ENCODE data around the gene MLLT10. TPM values are rescaled to one million over a fixed set of nuclear protein-coding genes. Genes with fewer than 3 reads are reported as not detected.

MLLT10 gene
- total RNA-seq, 6 experiments from 2014 or later = 21.8 to 25.2 (median 22.9) TPM

DNA sequence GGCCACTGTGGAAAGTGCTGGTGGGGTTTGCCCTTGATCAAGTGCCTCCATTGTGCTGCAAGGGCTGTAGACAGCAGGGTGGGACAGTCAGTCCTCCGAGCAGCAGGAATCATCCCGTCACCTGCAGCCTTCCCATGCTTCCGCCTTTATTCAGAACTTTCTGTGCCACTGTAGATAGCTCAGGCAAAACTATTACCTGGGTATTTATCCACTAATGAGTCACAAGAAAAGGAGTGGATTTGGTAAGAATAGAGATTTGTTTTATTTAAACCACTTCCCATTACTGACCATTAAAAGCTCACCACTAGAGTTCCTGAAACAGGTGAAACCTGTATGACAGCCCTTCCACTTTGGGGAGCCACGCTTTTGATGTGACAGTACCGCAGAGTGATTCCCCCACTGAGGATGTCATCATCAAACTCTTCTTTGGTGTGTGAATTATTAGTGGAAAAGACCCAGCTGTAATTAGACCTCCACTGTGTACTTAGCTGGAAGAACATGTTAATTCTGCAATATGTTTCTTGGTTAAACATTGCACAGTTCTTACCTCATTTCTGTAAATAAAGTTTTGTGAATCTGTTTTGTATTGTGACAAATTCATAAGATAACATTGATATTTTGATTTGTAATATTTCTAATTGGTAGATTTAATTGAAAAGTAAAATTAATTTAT lies 208.8 kb downstream of the MLLT10 start:
- H3K27ac Mint-ChIP-seq = no peak overlapping the region
- no peaks in the 10 kb centered on the region for H3K4me1 Mint-ChIP-seq (ENCODE audit: low read depth)
- peaks cover 14% of the 10 kb centered on the region for H3K36me3 Mint-ChIP-seq (ENCODE audit: low read depth)
- no peak for DNase-seq
- no peak overlapping the region for H3K4me3 Mint-ChIP-seq
- peaks cover 14% of the 10 kb centered on the region for H3K27me3 Mint-ChIP-seq (ENCODE audit: insufficient read depth)
- TF ChIP-seq, protein P1, sequence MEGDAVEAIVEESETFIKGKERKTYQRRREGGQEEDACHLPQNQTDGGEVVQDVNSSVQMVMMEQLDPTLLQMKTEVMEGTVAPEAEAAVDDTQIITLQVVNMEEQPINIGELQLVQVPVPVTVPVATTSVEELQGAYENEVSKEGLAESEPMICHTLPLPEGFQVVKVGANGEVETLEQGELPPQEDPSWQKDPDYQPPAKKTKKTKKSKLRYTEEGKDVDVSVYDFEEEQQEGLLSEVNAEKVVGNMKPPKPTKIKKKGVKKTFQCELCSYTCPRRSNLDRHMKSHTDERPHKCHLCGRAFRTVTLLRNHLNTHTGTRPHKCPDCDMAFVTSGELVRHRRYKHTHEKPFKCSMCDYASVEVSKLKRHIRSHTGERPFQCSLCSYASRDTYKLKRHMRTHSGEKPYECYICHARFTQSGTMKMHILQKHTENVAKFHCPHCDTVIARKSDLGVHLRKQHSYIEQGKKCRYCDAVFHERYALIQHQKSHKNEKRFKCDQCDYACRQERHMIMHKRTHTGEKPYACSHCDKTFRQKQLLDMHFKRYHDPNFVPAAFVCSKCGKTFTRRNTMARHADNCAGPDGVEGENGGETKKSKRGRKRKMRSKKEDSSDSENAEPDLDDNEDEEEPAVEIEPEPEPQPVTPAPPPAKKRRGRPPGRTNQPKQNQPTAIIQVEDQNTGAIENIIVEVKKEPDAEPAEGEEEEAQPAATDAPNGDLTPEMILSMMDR (IDR thresholded peaks at IDR 0.05) = no peak
- no peaks in the 10 kb centered on the region for H3K9me3 Mint-ChIP-seq

DNA sequence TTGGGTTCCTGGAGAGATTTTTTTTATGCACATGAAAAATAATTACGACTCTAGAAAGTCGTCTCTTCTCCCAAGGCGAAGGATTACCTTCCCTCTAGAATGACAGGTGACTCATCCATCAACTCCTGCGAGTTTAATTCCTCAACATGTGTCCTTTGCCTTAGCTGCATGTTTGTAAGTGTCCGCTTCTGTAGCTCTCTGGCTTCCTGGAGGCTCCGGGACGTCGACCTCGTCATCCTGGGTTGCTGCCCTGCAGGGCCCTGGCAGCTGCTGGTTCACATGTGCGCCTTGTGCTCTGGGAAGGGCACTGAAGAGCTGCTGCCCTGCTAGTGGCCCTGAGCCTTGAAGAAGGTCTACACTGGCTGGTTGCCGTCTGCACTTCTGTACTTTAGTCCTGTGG lies 210.2 kb downstream of the MLLT10 start:
- no peaks in the 10 kb centered on the region for H3K9me3 Mint-ChIP-seq
- TF ChIP-seq, protein P1 (IDR thresholded peaks at IDR 0.05) = no peak
- no peaks in the 10 kb centered on the region for H3K4me1 Mint-ChIP-seq (ENCODE audit: low read depth)
- H3K27ac Mint-ChIP-seq = no peak overlapping the region
- DNase-seq = no peak
- H3K4me3 Mint-ChIP-seq = no peak overlapping the region
- peaks cover 17% of the 10 kb centered on the region for H3K27me3 Mint-ChIP-seq (ENCODE audit: insufficient read depth)
- peaks cover 5% of the 10 kb centered on the region for H3K36me3 Mint-ChIP-seq (ENCODE audit: low read depth)

DNA sequence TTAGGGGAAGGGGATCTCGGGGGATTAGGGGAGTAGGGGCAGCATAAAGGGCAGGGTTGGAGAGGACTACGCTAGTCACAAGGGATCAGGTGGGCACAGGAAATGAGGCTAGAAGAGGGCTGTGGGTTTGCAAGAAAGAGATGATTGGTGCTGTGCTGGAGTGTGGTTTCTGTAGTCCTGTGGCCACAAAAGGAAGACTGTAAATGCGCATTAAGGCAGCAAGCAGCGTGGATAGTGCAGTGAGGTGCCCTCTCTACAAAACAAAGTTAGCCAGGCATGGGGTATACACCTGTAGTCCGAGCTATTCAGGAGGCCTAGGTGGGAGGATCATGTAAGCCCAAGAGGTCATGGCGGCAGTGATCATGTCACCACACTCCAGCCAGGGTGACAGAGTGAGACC lies 212.1 kb downstream of the MLLT10 start:
- Mint-ChIP-seq H3K4me3 (no peak overlapping the region), H3K4me1 (ENCODE audit: low read depth) (no peaks in the 10 kb centered on the region), H3K27ac (no peak overlapping the region), H3K9me3 (no peaks in the 10 kb centered on the region), H3K36me3 (ENCODE audit: low read depth) (peaks cover 5% of the 10 kb centered on the region), H3K27me3 (ENCODE audit: insufficient read depth) (peaks cover 17% of the 10 kb centered on the region; the same call in 1 of the 2 replicates)
- TF ChIP-seq, protein P1 (IDR thresholded peaks at IDR 0.05) = no peak
- no peak for DNase-seq

DNA sequence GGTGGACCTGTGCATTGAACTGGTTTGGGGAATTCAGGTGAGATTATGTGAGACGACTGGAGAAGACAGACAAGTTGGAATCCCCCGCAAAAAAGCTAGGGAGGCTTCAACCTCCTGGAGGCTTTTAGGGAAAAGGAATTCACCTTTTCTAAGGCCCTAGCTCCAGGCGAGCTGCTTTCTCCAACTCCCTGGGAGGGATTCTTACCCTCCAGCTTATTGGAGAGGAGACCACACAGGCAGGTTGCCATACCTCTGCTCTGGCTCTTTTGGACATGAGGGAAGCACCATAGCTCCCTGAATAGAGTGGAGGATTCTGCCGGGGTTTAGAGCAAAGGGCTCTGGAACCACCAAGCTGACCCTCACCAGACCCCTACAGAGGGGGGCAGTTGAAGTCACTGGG lies 213.8 kb downstream of the MLLT10 start:
- Mint-ChIP-seq H3K4me1 (ENCODE audit: low read depth) (no peaks in the 10 kb centered on the region), H3K27ac (no peak overlapping the region; the same call in 1 of the 2 replicates), H3K4me3 (no peak overlapping the region), H3K36me3 (ENCODE audit: low read depth) (peaks cover 5% of the 10 kb centered on the region), H3K9me3 (no peaks in the 10 kb centered on the region), H3K27me3 (ENCODE audit: insufficient read depth) (peaks cover 19% of the 10 kb centered on the region)
- TF ChIP-seq, protein P1 (IDR thresholded peaks at IDR 0.05) = no peak
- DNase-seq = no peak

DNA sequence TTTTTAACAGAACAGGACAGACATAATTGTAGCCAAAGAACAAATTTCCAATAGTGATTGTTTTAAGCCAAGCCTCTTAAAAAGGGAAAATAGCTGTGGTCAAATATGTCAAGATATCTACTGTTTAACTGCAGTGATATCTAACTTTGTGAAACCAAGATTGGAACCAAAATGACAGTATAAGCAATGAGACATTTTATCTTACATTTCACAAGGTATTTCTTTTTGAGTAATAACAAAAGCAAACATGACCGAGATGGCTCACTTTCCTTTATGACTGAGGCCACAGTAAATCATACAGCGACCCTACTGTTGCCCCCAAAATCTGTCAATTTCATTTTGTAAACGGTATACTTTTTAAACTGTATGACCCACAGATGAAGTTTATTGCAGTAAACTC lies 215.8 kb downstream of the MLLT10 start:
- TF ChIP-seq, protein P1 (IDR thresholded peaks at IDR 0.05) = no peak
- Mint-ChIP-seq H3K9me3 (no peaks in the 10 kb centered on the region), H3K36me3 (ENCODE audit: low read depth) (peaks cover 5% of the 10 kb centered on the region), H3K27ac (no peak overlapping the region), H3K27me3 (ENCODE audit: insufficient read depth) (peaks cover 15% of the 10 kb centered on the region), H3K4me3 (no peak overlapping the region), H3K4me1 (ENCODE audit: low read depth) (no peaks in the 10 kb centered on the region)
- DNase-seq = no peak

All from HFFc6 (cell line).